WI38 (cell line): ENCODE results near the gene ROCK2.

Experiments
- H3K4me3 ChIP-seq: 2 replicates; pipeline ENCODE4 v1.5.1; 2011; ENCODE audit warnings: low read depth, mild to moderate bottlenecking, control low read depth, low read length
- CTCF ChIP-seq: IDR thresholded peaks from 2 replicates; pipeline ENCODE4 v1.5.1; 2012; ENCODE audit warnings: low read depth, mild to moderate bottlenecking, control low read depth, low read length

The ROCK2 gene

GRCh38 chr2:11163439-11164317 is 180.8 kb downstream of the ROCK2 start:
- no peak for TF ChIP-seq CTCF
- H3K4me3 ChIP-seq = no peak overlapping the region

- no peak overlapping the region for H3K4me3 ChIP-seq
- no peak for TF ChIP-seq CTCF
These were observed 182.7 kb downstream of the ROCK2 start for GRCh38 chr2:11161747-11162146.

GRCh38 chr2:11160731-11161455 is 183.5 kb downstream of the ROCK2 start:
- no peak for TF ChIP-seq CTCF
- H3K4me3 ChIP-seq = no peak overlapping the region

- no peak for TF ChIP-seq CTCF
- H3K4me3 ChIP-seq = no peak overlapping the region
These were observed 184.2 kb downstream of the ROCK2 start for GRCh38 chr2:11160256-11160655.

GRCh38 chr2:11159574-11160170 is 184.8 kb downstream of the ROCK2 start:
- TF ChIP-seq CTCF = no peak
- no peak overlapping the region for H3K4me3 ChIP-seq

GRCh38 chr2:11158916-11159573 is 185.4 kb downstream of the ROCK2 start:
- H3K4me3 ChIP-seq = no peak overlapping the region

More at GRCh38 chr2:11158916-11159573, 185.4 kb downstream of the ROCK2 start:
- no peak for TF ChIP-seq CTCF
